GM23248 (cell line): ENCODE results near the gene ZNF277. TPM values are rescaled to one million over a fixed set of nuclear protein-coding genes. Genes with fewer than 3 reads are reported as not detected.

Experiments used
- DNase-seq: peaks from one replicate; pipeline ENCODE4 v3.0.0-alpha.2; 2015
- H2AFZ ChIP-seq: fragments of 200-600 bp; sonication (generic); 2 replicates; pipeline ENCODE4 v1.6.1; 2016; ENCODE audit warnings: antibody characterized with exemption
- H3F3A ChIP-seq: fragments of 200-600 bp; sonication (generic); 2 replicates; pipeline ENCODE4 v1.6.1; 2016; ENCODE audit warnings: mild to moderate bottlenecking, antibody characterized with exemption, mixed run types; ENCODE audit not compliant: insufficient read depth
- H3K27ac ChIP-seq: fragments of 200-600 bp; sonication (generic); 2 replicates; pipeline ENCODE4 v1.5.1; 2016; ENCODE audit warnings: mild to moderate bottlenecking
- H3K27me3 ChIP-seq: fragments of 200-600 bp; sonication (generic); replicated peaks from 2 replicates; pipeline ENCODE4 v1.6.1; 2016; ENCODE audit warnings: mild to moderate bottlenecking; ENCODE audit not compliant: insufficient read depth
- H3K36me3 ChIP-seq: fragments of 200-600 bp; sonication (generic); 2 replicates; pipeline ENCODE4 v1.6.1; 2016; ENCODE audit warnings: low read depth, mild to moderate bottlenecking
- H3K4me1 ChIP-seq: fragments of 200-600 bp; sonication (generic); 2 replicates; pipeline ENCODE4 v1.6.1; 2016; ENCODE audit warnings: mild to moderate bottlenecking; ENCODE audit not compliant: insufficient read depth
- H3K4me2 ChIP-seq: fragments of 200-600 bp; sonication (generic); one replicate; pipeline ENCODE4 v1.6.1; 2016; ENCODE audit warnings: mild to moderate bottlenecking; ENCODE audit not compliant: unreplicated experiment
- H3K4me3 ChIP-seq: fragments of 200-600 bp; sonication (generic); 2 replicates; pipeline ENCODE4 v1.5.1; 2016; ENCODE audit warnings: mild to moderate bottlenecking
- H3K79me2 ChIP-seq: fragments of 200-600 bp; sonication (generic); 2 replicates; pipeline ENCODE4 v1.6.1; 2016; ENCODE audit warnings: mild to moderate bottlenecking; ENCODE audit not compliant: insufficient read depth
- H3K9ac ChIP-seq: fragments of 200-600 bp; sonication (generic); 2 replicates; pipeline ENCODE4 v1.6.1; 2016; ENCODE audit warnings: mild to moderate bottlenecking
- H3K9me2 ChIP-seq: fragments of 200-600 bp; sonication (generic); 2 replicates; pipeline ENCODE4 v1.6.1; 2016; ENCODE audit warnings: mixed run types, mild to moderate bottlenecking, moderate library complexity; ENCODE audit not compliant: insufficient read depth
- H3K9me3 ChIP-seq: fragments of 200-600 bp; sonication (generic); one replicate; pipeline ENCODE4 v1.6.1; 2017; ENCODE audit warnings: low read depth
- H4K20me1 ChIP-seq: fragments of 200-600 bp; sonication (generic); 2 replicates; pipeline ENCODE4 v1.6.0; 2016; ENCODE audit not compliant: insufficient read depth
- EZH2 ChIP-seq: fragments of 200-600 bp; sonication (generic); IDR thresholded peaks from 2 replicates; pipeline ENCODE4 v1.6.1; 2018; ENCODE audit warnings: antibody characterized with exemption, mild to moderate bottlenecking; ENCODE audit not compliant: insufficient read depth, poor library complexity, severe bottlenecking
- EZH2phosphoT487 ChIP-seq: fragments of 200-600 bp; sonication (generic); IDR thresholded peaks from 2 replicates; pipeline ENCODE4 v1.6.1; 2018; ENCODE audit warnings: antibody characterized with exemption, moderate library complexity, mild to moderate bottlenecking, low read depth; ENCODE audit not compliant: insufficient read depth
- WGBS, 2 experiments: methylation state at CpG; one replicate each; pipeline ENCODE4 v1.1.6; 2015 to 2017; ENCODE audit warnings: low lambda C conversion rate in 2 of 2, low coverage in 1 of 2; ENCODE audit errors: missing lambda C conversion rate in 2 of 2; 5-methylcytosine and 5-hydroxymethylcytosine counted together
- in situ Hi-C: fragments of 300-500 bp; cut with MboI; formaldehyde crosslinking; loops from 2 replicates; pipeline ENCODE4 v1.15.0; 2020
- polyA plus RNA-seq: library from polyadenylated mRNA; unstranded; fragments of >200 nt; fragmentation: Nextera tagmentation; extraction: Ambion mirVana; gene quantifications from 2 replicates; pipeline ENCODE4 v1.2.1, GENCODE V29; 2016
- total RNA-seq: library from RNA; depleted of rRNA; stranded (reverse); fragments of >200 nt; shearing (Covaris generic); gene quantifications from 2 replicates; pipeline ENCODE4 v1.2.3, GENCODE V29; 2014

ZNF277 gene
- total and polyA plus RNA-seq, 2 experiments from 2014 or later, result 10.0 to 25.1 TPM

- Histone ChIP-seq H3K4me3 (no peak overlapping the region), H3F3A (no peaks in the 10 kb centered on the region), H3K9ac (no peak overlapping the region), H3K4me2 (no peak overlapping the region), H3K9me2 (no peaks in the 10 kb centered on the region), H3K9me3 (no peaks in the 10 kb centered on the region), H3K79me2 (no peaks in the 10 kb centered on the region), H3K27ac (no peak overlapping the region), H4K20me1 (no peaks in the 10 kb centered on the region), H3K36me3 (no peaks in the 10 kb centered on the region), H2AFZ (no peak overlapping the region), H3K27me3 (no peaks in the 10 kb centered on the region), H3K4me1 (no peaks in the 10 kb centered on the region)
- no peak for DNase-seq
- in situ Hi-C loops, result no loop called here
- TF ChIP-seq EZH2phosphoT487 (no peak), EZH2 (no peak)
- WGBS, 2 experiments, result 94 to 100% methylated on average over 1 of the region's 1 CpG
These were observed 23.2 kb upstream of the ZNF277 start for GRCh38 chr7:112183266-112183665.

- Histone ChIP-seq H3K4me1 (no peaks in the 10 kb centered on the region), H3K9me3 (no peaks in the 10 kb centered on the region), H3K27ac (no peak overlapping the region), H3F3A (no peaks in the 10 kb centered on the region), H3K79me2 (no peaks in the 10 kb centered on the region), H2AFZ (no peak overlapping the region), H3K27me3 (no peaks in the 10 kb centered on the region), H3K9ac (no peak overlapping the region), H3K36me3 (no peaks in the 10 kb centered on the region), H3K4me3 (no peak overlapping the region), H3K4me2 (no peak overlapping the region), H4K20me1 (no peaks in the 10 kb centered on the region), H3K9me2 (no peaks in the 10 kb centered on the region)
- DNase-seq, result no peak
- TF ChIP-seq EZH2phosphoT487 (no peak), EZH2 (no peak)
- in situ Hi-C loops, result no loop called here
- 96 to 98% methylated on average over 2 of the region's 2 CpGs for WGBS, 2 experiments
These were observed 22.0 kb upstream of the ZNF277 start for GRCh38 chr7:112184455-112184854.

- no peak overlapping the region for H3K27ac ChIP-seq
- no peaks in the 10 kb centered on the region for H3K79me2 ChIP-seq
- H3K27me3 ChIP-seq, result no peaks in the 10 kb centered on the region
- no peak overlapping the region for H2AFZ ChIP-seq
- H3K9ac ChIP-seq, result no peak overlapping the region
- no peak for DNase-seq
- H3K36me3 ChIP-seq, result no peaks in the 10 kb centered on the region
- WGBS, 2 experiments, result 62 to 63% methylated on average over 4 of the region's 4 CpGs
- H3K4me1 ChIP-seq, result no peaks in the 10 kb centered on the region
- H3K4me2 ChIP-seq, result no peak overlapping the region
- in situ Hi-C loops, result no loop called here
- no peaks in the 10 kb centered on the region for H3F3A ChIP-seq
- TF ChIP-seq EZH2phosphoT487 (no peak), EZH2 (no peak)
- H3K4me3 ChIP-seq, result no peak overlapping the region
- no peaks in the 10 kb centered on the region for H3K9me3 ChIP-seq
- H4K20me1 ChIP-seq, result no peaks in the 10 kb centered on the region
- H3K9me2 ChIP-seq, result no peaks in the 10 kb centered on the region
These were observed 21.3 kb upstream of the ZNF277 start for GRCh38 chr7:112185005-112185834.

- no peak overlapping the region for H3K9ac ChIP-seq
These were observed 20.2 kb upstream of the ZNF277 start for GRCh38 chr7:112186300-112186699.

More at GRCh38 chr7:112186300-112186699, 20.2 kb upstream of the ZNF277 start:
- H3K4me2 ChIP-seq, result no peak overlapping the region
- no peaks in the 10 kb centered on the region for H3K27me3 ChIP-seq
- no peak overlapping the region for H2AFZ ChIP-seq
- TF ChIP-seq EZH2phosphoT487, result no peak
- no peak for TF ChIP-seq EZH2
- H3K4me3 ChIP-seq, result no peak overlapping the region
- no peaks in the 10 kb centered on the region for H3K9me2 ChIP-seq
- H3K79me2 ChIP-seq, result no peaks in the 10 kb centered on the region
- no peaks in the 10 kb centered on the region for H3K9me3 ChIP-seq
- no peak overlapping the region for H3K27ac ChIP-seq
- H3F3A ChIP-seq, result no peaks in the 10 kb centered on the region
- no peaks in the 10 kb centered on the region for H4K20me1 ChIP-seq
- H3K36me3 ChIP-seq, result no peaks in the 10 kb centered on the region
- WGBS, 2 experiments, result 94 to 100% methylated on average over 1 of the region's 1 CpG
- in situ Hi-C loops, result no loop called here
- H3K4me1 ChIP-seq, result no peaks in the 10 kb centered on the region
- DNase-seq, result no peak
